NCI-H2107 treated with DMSO at 0.1 percent for 48 hours (cell line): ENCODE measurements around the gene RAPH1.

Experiments used
- DNase-seq: peaks from one replicate; lab custom pipeline; 2025; ENCODE audit not compliant: unreplicated experiment; lab: John Stamatoyannopoulos, UW

Gene RAPH1

DNA sequence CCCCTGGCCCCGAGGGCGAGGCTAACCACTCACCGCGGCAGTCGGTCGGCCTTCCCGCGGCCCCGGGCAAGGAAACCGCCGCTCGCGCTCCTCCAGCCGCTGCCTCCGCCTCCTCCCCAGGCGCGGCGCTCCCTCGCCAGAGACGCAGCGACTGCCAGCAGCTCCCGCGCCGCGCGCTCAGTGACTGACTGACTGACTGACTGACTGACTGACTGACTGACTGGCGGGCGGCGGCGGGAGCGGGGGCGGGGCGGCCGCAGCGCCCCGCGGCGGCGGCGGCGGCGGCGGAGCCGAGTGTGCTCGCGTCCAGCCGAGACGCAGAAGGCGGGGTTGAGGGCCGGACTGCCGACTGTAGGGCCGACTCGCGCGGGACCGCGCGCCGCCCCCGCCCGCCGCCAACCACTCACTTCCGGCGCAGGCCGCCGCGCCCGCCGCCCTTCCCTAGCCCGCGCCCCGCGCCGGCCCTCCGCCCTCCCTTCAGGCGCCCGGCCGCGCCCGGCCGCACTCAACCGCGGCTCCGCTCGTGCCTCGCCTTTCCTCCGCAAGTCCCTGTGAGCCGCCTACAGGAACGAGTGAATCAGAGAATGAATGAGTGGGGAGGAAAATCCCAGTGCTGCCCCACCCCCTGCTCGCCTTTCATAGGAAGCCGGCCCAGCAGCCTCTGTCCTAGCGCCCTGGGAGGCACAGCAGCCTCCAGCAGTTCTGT, at the start of gene RAPH1:
TSS of gene RAPH1 (minus strand) at position 224 of the 706 bp plus-strand sequence. CDS start 39,948 bp downstream, outside the sequence.
- DNase-seq = no peak

- no peak for DNase-seq
Observed at GRCh38 chr2:203584784-203585183, 49.7 kb upstream of the RAPH1 start.

- no peak for DNase-seq
Observed at GRCh38 chr2:203583701-203584100, 48.6 kb upstream of the RAPH1 start.

DNA sequence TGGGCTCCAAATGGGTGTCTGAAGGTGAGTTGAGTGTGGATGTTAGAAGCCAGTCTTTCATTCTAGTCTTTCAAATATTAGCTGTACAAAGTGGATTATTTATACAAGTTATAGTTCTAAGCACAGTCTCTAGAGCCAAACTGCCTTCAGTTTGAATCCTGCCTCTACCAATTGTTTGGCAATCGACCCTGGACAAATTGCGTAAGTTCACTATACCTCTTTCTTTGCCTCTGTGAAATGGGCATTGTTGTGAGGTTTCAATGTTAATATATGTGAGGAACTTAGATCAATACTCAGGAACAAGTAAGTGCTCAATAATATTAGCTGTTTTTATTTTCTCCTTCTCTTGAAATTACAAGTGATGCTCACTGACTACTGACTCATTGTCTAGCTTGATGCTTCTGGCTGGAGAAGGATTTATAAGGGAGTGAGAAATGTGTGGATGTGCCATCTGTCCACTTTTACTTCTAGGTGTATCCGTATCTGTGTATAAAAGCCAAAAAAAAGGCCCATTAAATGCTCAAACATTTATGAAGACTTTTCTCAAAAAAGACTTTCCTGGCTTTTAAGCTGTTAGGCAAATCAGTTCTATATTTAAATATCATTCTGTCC, 48.1 kb upstream of the RAPH1 start:
- no peak for DNase-seq

DNA sequence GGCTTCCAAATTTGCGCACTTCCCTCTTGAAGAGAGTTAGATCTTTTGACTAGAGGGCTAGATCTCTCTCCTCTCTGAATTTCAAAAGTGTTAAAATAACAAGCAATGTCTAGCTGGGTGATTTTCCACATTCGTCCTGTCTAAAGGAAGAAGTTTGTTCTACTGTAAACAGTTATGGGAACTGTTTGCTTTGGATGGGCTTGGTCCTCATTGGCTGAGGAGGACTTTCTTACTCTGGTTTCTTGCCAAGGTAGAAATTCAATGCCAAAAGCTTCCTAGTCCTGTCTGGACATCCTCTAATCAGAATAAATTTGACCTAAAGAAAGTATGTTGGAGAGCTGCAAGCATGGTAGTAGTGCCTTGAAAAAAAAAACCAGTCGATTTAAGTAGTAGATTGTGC, 47.4 kb upstream of the RAPH1 start:
- DNase-seq = no peak

DNA sequence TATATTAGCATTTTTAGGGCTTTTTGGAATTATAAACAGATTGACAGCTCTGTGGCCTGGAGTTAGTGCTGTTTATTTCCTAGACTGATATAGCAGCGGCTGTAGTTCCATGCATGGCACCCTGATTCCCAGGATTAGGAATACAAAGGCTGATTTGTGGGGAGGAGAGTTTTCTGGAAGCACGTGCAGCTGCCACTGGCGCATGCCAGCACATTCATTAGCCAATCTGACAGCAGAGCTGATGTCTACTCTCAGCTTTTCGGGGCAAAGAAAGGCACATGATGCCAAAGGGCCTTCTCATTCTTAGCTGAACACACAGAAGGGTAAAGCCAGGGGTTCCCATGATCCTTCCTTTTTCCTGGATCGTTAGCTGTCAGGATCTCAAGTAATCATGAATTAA, 45.7 kb upstream of the RAPH1 start:
- DNase-seq = no peak

GRCh38 chr2:203579730-203580129, 44.6 kb upstream of the RAPH1 start:
- DNase-seq = no peak

DNA sequence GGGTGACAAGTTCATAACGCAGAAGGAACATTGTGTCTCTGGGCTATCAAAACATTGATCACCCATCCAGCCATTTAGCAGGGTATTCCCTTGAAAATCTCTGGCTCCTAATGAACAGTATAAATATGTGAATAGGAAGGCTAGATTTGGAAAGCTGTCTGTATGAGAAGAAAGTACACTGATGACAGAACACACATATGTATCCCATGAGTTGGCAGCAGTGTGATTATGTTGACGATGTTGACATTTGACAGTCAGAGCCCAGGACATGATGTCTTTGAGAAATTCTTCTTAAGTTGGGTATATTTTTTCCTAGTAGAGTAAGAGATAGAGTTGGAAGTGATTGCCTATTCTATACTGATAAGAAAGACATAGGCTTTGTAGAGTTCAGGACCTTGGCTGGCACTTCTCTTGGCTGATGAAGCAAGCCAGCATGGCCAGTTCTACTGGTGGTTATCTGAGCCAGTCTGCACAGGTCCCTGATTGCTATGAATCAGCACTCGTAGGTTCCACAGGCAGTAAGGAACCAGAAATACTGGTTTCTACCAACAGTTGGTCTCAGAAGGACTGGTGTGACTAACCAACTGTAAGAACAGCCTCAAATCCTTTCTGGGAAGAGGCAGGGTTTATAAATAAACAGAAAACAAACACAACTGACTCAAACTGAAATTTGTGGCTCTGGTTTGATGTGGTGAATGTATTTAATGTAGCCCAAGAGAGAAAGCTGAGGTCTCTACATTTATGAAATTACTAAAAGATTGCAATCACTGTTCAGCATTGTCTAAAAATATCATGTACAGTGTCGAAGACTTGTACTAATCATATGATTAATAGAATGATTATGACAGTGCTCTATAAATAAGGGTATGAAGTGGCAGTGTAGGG, 43.9 kb upstream of the RAPH1 start:
- no peak for DNase-seq

GRCh38 chr2:203574824-203575223, 39.7 kb upstream of the RAPH1 start:
- DNase-seq = no peak

GRCh38 chr2:203572316-203572715, 37.2 kb upstream of the RAPH1 start:
- DNase-seq = no peak

- DNase-seq = no peak
Observed at GRCh38 chr2:203569677-203570316, 34.7 kb upstream of the RAPH1 start.

- DNase-seq = no peak
Observed at GRCh38 chr2:203567691-203568090, 32.6 kb upstream of the RAPH1 start.

GRCh38 chr2:203566161-203566560, 31.1 kb upstream of the RAPH1 start:
- no peak for DNase-seq

DNA sequence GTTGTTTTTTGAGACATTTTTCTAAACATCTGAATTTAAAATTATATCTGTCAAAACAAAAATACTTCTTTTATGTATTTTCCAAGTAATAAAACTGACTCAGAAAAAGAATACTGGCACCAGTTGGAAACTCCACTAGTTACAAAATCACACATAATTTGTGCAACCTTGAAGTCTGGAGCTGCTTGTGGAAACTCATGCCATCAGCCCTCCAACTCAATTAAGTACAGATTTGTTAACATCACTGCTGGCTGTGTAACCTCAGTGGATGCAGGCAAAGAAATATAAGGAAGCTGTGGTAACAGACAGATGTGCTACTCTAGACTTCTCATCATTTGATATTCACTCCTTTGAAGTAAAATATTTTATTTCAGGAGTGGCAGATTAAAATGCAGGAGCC, 30.0 kb upstream of the RAPH1 start:
- DNase-seq = no peak

- no peak for DNase-seq
Observed at GRCh38 chr2:203562268-203562667, 27.2 kb upstream of the RAPH1 start.

- no peak for DNase-seq
Observed at GRCh38 chr2:203559641-203560040, 24.5 kb upstream of the RAPH1 start.

DNA sequence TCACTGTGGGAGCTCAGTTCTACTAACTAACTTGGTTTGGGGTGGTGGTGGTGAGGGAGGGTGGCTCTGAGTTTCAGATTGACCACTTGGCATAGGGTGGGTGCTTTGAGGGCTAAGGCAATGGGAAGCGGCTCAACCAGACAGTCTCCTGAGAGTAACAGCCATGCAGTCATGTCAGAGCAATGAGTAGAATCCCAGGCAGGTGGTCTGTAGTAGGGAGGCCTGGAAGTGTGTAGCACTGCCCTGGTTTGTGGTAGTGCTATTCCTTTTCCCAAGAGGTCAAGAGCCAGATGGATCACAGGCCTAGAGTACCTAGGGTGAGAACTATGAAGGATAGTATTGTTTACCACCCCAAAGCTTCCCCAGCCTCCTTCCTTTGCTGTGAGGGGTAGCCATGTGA, 18.7 kb upstream of the RAPH1 start:
- no peak for DNase-seq

GRCh38 chr2:203551778-203552177, 16.7 kb upstream of the RAPH1 start:
- no peak for DNase-seq

GRCh38 chr2:203550266-203550665, 15.2 kb upstream of the RAPH1 start:
- no peak for DNase-seq

GRCh38 chr2:203549406-203549805, 14.3 kb upstream of the RAPH1 start:
- DNase-seq = no peak

- DNase-seq = no peak
Observed at GRCh38 chr2:203548887-203549286, 13.8 kb upstream of the RAPH1 start.
